Memory B cell (primary cell): ENCODE results near the gene PEAK3.

Experiments
- ATAC-seq: fragments of 150-1000 bp; cut with Tn5 transposase; 2 replicates; pipeline ENCODE4 v1.10.0; 2021; ENCODE audit warnings: low read depth, mild to moderate bottlenecking, moderate library complexity
- DNase-seq, 2 donors: peaks; one replicate each; pipeline ENCODE4 v3.0.0; 2022; ENCODE audit warnings: low spot score in 2 of 2
- H3K27ac Mint-ChIP-seq: one replicate; pipeline ENCODE4 v1.8.0; 2022; ENCODE audit warnings: mild to moderate bottlenecking, moderate library complexity, mixed read lengths
- H3K27me3 Mint-ChIP-seq: one replicate; pipeline ENCODE4 v1.8.0; 2022; ENCODE audit warnings: mixed read lengths
- H3K36me3 Mint-ChIP-seq: one replicate; pipeline ENCODE4 v1.8.0; 2022; ENCODE audit warnings: mild to moderate bottlenecking, mixed read lengths
- H3K4me1 Mint-ChIP-seq: one replicate; pipeline ENCODE4 v1.8.0; 2022; ENCODE audit warnings: mixed read lengths
- H3K4me3 Mint-ChIP-seq: one replicate; pipeline ENCODE4 v1.8.0; 2022; ENCODE audit warnings: mild to moderate bottlenecking, moderate library complexity, mixed read lengths
- H3K9me3 Mint-ChIP-seq: one replicate; pipeline ENCODE4 v1.8.0; 2022; ENCODE audit warnings: mixed read lengths

PEAK3 gene

DNA sequence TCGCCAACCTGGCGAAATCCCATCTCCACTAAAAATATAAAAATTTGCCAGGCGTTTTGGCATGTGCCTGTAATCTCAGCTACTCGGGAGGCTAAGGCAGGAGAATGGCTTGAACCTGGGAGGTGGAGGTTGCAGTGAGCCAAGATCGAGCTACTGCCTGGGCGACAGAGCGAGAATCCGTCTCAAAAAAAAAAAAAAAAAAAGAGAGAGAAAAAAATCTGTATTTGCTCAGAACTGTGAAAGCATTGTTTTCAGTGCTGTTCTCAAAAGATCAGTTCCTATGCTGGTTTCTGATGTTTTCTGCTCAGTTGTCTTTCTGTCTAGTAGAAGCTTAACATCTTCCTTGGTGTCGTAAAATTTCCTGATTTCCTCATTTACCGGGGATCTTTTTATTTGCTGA is 42.8 kb downstream of the PEAK3 start:
- H3K4me1 Mint-ChIP-seq: peaks cover 47% of the 10 kb centered on the region
- H3K27ac Mint-ChIP-seq: peak overlapping the region; percentile 35
- DNase-seq: no peak

DNA sequence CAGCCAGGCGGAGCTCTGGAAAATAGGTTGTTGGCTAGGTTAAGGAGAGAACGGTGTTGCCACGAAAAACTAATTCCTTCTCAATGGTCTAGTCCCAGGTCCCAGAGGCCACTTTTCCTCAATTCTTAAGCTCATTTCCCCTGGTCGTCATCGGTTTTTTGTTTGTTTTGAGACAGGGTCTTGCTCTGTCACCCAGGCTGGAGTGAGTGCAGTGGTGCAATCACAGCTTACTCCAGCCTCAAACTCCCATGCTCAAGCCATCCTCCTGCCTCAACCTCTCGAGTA is 44.2 kb downstream of the PEAK3 start:
- H3K4me3 Mint-ChIP-seq: peak overlapping the region; percentile 94
- H3K36me3 Mint-ChIP-seq: peaks cover 26% of the 10 kb centered on the region
- H3K4me1 Mint-ChIP-seq: peaks cover 54% of the 10 kb centered on the region
- H3K9me3 Mint-ChIP-seq: peaks cover 3% of the 10 kb centered on the region
- DNase-seq (no peak), ATAC-seq (no peak)
- H3K27me3 Mint-ChIP-seq: no peaks in the 10 kb centered on the region
- H3K27ac Mint-ChIP-seq: peak overlapping the region; percentile 97

More for the DNA sequence above, 42.8 kb downstream of the PEAK3 start:
- H3K27me3 Mint-ChIP-seq: no peaks in the 10 kb centered on the region
- H3K4me3 Mint-ChIP-seq: peak overlapping the region; percentile 65
- peaks cover 3% of the 10 kb centered on the region for H3K9me3 Mint-ChIP-seq
- ATAC-seq: no peak
- peaks cover 24% of the 10 kb centered on the region for H3K36me3 Mint-ChIP-seq

DNA sequence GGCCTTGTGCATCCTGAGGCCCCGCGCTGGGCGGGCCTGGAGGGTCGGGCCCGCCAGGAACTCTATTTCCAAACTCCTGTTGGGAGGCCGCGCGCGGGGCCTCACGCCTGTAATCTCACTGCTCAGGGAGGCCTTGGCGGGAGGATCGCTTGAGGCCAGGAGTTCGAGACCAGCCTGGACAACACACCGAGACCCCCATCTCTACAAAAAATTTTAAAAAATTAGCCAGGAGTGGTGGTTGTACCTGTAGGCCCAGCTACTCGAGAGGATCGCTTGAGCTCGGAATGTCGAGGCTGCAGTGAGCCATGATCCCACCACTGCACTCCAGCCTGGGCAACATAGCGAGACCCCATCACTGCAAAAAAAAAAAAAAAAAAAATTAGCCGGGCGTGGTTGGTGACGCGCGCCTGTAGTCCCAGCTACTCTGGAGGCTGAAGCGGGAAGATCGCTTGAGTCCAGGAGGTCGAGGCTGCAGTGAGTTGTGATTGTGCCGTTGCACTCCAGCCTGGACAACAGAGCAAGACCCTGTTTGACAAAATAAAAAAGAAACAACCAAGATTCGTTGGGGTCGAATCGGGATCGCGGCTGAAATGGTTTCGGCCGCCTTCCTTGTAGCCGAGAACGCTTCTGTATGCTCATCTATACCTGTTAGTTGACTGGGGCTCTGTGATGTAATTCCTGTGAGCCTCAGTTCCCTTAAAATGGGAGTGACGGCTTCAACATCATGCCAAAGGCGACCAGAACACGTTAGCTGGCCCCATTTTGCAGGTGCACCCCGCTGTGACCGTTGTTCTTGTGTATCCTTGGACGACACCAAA is 44.7 kb downstream of the PEAK3 start:
- Mint-ChIP-seq H3K9me3 (peaks cover 3% of the 10 kb centered on the region), H3K27ac (peak overlapping the region; percentile 97), H3K4me3 (peak overlapping the region; percentile 94), H3K4me1 (peaks cover 54% of the 10 kb centered on the region), H3K36me3 (peaks cover 23% of the 10 kb centered on the region), H3K27me3 (no peaks in the 10 kb centered on the region)
- ATAC-seq (no peak), DNase-seq (no peak)

DNA sequence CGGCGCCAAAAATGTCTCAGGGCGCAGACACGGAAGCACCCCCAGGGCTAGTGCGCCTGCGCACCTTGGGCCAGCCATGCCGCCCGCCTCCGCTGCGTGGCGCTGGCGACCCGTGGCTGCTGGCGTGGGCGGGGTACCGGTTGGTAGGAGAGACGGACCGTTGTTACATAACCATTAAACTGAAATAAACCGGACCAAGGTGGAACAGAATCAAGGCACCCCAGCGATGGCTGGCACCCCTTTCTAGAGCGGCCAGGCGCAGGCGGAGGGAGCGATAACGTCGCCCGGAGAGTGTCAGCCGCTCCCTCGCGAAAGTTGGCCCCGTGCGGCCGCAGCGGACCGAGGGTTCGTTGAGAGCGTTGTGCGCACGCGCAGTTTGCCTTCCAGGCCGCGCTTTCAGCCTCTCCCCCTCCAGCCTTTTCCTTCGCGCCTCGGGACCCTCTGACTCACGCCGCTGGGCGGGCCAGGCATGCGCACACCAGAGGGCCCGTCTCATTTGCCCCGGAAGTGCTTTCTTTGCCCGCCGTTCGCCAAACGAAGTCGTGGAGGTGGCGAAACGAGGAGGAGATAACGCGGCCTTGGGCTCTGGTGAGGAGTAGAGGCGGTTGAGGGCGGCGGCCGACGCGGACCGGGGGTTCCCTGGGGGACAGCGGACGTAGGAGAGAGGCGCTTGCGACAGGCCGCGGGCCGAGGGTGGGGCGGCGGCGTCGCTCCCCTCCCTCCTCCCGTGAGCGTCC is 45.5 kb downstream of the PEAK3 start, which contains the start of the genes PLEKHJ1 and SF3A2:
PLEKHJ1 (minus strand) TSS at position 16 of the 737 bp plus-strand sequence. CDS start 81 bp downstream, outside the sequence.
SF3A2 (plus strand) TSS at position 511 of the 737 bp plus-strand sequence. CDS start 6,595 bp downstream, outside the sequence.
- peak within 1 kb of the TSS; percentile 96 for H3K4me3 Mint-ChIP-seq
- peaks cover 3% of the 10 kb centered on the region for H3K9me3 Mint-ChIP-seq
- H3K27me3 Mint-ChIP-seq: no peaks in the 10 kb centered on the region
- peak; percentile 100 for DNase-seq
- H3K27ac Mint-ChIP-seq: peak within 1 kb of the TSS; percentile 97
- peaks cover 55% of the 10 kb centered on the region for H3K4me1 Mint-ChIP-seq
- peak; percentile 78 for ATAC-seq
- peaks cover 23% of the 10 kb centered on the region for H3K36me3 Mint-ChIP-seq

DNA sequence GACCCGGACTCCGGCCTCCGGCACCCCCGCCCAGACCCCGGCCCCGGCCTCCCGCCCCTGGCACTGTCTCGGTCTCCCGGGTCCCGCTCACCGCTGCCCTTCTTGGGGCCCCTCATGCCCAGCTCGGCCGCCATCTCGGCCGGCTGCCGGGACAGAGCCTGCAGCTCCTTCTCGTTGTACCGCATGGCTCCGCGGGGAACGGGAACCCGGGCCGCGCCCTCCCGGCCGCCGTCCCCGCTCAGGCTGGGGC is 46.0 kb downstream of the PEAK3 start:
- Mint-ChIP-seq H3K4me3 (peak overlapping the region; percentile 94), H3K9me3 (peaks cover 3% of the 10 kb centered on the region), H3K36me3 (peaks cover 20% of the 10 kb centered on the region), H3K27ac (peak overlapping the region; percentile 97), H3K4me1 (peaks cover 54% of the 10 kb centered on the region), H3K27me3 (no peaks in the 10 kb centered on the region)
- ATAC-seq (no peak), DNase-seq (no peak)

DNA sequence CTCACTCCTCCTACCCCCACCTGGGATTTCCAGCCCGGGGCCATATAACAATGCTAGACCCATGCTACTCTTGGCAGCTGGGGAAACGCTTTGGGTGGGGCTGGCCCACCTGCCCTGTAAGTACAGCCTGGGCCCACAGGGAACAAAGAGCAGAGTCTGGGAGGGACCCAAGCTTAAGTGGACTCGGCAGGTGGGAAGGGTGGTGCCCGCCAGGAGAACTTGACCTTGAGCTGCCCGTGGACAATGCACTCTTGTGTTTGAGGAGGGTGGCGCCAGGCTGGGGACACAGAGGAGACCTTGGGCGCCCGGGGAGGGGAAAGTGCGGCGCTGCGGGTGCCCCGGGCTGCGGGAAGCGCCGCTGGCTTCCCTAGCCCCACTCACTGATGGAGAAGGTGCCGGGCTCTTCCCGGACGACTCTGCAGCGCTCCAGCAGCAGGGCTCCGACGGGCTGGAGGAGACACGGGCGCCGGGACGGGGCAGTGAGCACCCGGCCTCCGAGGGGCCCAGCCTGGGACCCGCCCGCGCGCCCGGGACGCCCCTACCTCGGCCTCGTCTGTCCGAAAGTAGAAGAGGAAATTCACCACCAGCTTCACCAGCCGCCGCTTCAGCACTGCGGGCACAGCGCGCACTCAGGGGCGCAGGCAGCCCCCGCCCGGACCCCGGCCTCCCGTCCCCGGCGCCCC is 46.5 kb downstream of the PEAK3 start:
- peaks cover 18% of the 10 kb centered on the region for H3K36me3 Mint-ChIP-seq
- peaks cover 3% of the 10 kb centered on the region for H3K9me3 Mint-ChIP-seq
- ATAC-seq: peak; percentile 4
- peak in 1 of 2 donors; percentile 43 for DNase-seq
- peak overlapping the region; percentile 96 for H3K4me3 Mint-ChIP-seq
- peak overlapping the region; percentile 97 for H3K27ac Mint-ChIP-seq
- H3K4me1 Mint-ChIP-seq: peaks cover 49% of the 10 kb centered on the region
- H3K27me3 Mint-ChIP-seq: no peaks in the 10 kb centered on the region

DNA sequence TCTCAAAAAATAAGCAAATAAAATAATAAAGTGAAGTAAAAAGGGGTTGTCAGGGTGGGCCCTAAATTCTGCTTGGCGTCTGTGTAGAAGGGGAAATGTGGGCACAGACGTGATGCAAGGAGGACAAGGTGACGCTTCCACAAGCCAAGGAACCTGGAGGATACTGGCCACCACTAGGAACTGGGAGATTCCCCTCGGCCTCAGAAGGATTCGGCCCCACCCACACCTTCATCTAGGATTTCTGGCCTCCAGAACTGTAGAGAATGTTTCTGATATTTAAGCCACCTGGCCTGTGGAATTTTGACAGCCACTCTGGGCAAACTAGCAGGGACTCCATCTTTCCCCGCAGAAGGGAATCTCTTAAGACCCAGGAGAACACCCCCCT is 47.0 kb downstream of the PEAK3 start:
- Mint-ChIP-seq H3K4me1 (peaks cover 44% of the 10 kb centered on the region), H3K4me3 (peak overlapping the region; percentile 96), H3K36me3 (peaks cover 17% of the 10 kb centered on the region), H3K27ac (peak overlapping the region; percentile 94), H3K27me3 (no peaks in the 10 kb centered on the region), H3K9me3 (peaks cover 3% of the 10 kb centered on the region)
- DNase-seq: no peak
- ATAC-seq: no peak

DNA sequence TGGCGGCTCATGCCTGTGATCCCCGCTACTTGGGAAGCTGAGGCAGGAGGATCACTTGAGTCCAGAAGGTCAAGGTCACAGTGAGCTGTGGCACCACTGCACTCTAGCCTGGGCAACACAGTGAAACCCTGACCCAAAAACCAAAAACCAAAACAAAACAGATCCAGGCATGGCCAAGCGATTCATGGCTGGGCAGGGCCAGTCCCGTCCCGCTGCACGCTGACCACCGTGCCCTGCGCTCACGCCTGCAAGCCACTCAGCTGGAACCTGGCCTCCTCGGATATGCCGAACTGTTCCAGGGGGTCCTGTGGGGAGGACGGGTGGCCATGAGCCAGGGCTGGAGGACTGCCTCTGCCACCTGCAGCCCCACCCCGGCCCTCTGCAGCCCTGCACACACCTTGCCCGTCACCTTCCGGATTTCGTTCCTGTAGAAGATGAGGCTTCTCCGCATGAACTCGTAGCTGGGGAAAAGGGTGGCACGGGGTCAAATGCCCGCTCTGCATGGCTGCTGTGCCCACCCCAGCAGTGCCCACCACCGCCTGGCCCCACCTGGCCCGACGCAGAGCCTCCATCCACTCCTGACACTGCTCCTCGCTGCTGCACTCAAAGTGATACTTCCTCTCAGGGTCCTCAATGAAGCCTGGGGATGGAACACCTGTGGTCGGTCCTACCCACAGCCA is 48.2 kb downstream of the PEAK3 start:
- ATAC-seq (no peak), DNase-seq (no peak)
- H3K36me3 Mint-ChIP-seq: peaks cover 13% of the 10 kb centered on the region
- no peaks in the 10 kb centered on the region for H3K9me3 Mint-ChIP-seq
- peak overlapping the region; percentile 96 for H3K4me3 Mint-ChIP-seq
- peak overlapping the region; percentile 36 for H3K27ac Mint-ChIP-seq
- no peaks in the 10 kb centered on the region for H3K27me3 Mint-ChIP-seq
- H3K4me1 Mint-ChIP-seq: peaks cover 42% of the 10 kb centered on the region

DNA sequence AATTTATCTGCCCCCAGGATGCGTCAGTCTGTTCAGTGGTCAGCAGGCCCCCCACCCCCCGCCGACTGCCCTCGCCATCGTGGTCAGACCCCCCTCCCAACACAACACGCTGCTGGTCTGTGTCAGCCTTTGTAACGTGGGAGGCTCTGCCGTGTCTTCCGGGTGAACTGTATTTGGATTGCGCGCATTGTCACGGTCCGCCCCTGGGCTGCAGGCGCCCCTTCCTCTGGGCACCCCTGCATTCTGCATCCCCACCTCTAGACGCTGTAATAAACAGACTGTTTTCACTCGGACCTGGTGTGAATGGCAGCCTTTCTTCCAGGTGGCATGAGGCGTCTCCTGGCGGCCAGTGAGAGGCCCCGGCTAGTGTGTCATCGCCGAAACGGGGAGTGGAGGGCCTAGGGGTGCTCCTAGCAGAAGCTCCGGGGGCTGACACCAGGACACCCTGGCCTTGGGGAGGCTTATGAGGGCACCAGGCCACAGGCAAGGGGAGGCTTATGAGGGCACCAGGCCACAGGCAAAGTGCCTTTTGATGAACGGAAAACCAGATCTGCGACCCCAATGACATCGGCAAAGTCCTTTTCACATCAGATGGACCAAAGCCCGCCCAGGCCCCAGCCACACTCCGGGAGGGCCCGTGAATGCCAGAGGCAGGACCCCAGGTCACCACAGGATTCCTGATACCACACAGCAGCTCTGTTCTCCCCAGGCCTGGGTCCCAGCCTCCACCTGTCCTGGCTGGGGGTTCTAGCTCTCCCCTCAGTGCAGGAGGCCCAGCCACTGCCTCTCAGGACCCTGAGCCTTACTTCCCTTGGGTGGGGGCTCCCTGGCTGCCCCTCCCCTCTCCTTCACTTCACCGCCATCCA is 49.5 kb downstream of the PEAK3 start:
- peaks cover 9% of the 10 kb centered on the region for H3K36me3 Mint-ChIP-seq
- no peak for DNase-seq
- ATAC-seq: no peak
- H3K27me3 Mint-ChIP-seq: no peaks in the 10 kb centered on the region
- no peak overlapping the region for H3K27ac Mint-ChIP-seq
- no peaks in the 10 kb centered on the region for H3K9me3 Mint-ChIP-seq
- peaks cover 36% of the 10 kb centered on the region for H3K4me1 Mint-ChIP-seq
- no peak overlapping the region for H3K4me3 Mint-ChIP-seq

DNA sequence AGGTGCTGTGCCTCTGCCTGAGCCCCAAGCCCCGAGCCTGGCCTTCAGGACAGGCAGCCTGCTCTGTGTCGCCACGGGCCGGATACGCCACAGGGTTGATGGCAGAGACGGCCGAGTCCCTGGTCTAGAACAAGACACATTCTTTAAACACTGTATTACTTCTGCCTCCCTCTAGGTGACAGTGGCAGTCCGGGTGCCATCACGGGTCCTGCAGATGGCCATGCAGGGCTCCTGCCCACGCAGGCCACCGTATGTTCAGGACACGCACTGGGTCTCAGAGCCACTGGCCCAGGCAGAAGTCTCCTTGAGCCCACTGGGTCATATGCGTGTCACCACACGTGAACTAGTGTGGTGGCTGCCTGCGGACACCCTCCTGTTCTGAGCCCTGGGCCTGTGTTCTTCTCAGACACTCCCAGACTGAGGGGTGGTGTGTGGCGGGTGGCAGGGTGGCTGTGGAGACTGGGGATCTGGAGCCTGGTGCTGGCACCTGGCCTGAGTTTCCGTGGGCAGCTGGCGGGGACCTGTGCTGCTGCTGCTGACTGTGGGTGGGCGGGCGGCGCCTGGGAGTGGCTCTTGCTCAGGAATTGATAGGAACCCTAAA is 50.3 kb downstream of the PEAK3 start:
- no peak for DNase-seq
- no peak overlapping the region for H3K27ac Mint-ChIP-seq

DNA sequence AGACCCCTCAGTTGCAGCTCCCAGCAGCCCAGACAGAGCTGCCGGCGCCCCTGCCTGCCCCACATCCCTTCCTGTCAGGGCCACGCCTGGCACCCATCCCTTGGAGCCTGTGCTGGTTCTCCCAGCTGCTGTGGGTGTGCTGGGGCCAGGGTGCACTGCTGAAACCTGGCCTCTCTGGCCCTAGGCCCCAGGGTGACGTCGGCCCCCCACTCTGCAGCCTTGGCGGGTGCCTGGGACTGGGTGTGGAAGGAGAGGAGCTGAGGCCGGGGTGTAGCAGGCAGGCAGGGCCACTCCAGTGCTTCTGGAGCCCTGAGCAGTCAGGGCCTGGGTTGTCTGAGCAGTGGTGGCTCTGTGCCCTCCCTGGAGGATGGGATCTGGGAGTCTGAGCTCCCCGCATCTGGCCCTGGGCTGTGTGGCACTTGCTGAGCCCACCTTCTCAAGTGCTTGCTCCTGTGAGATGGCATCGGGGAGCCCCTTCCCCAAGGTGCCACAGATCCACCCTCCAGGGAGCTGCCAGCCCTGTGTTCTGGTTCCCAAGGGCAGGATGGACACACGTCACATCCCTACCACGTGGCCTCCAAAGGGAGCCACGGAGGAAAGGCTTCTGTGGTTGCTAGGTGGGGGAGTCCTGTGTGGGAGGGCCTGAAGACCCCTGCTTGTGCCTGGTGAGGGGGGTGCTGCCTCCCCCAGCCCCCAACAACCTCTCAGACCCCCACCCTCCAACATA is 51.0 kb downstream of the PEAK3 start:
- H3K27ac Mint-ChIP-seq: no peak overlapping the region
- H3K27me3 Mint-ChIP-seq: no peaks in the 10 kb centered on the region
- H3K4me3 Mint-ChIP-seq: no peak overlapping the region
- peaks cover 32% of the 10 kb centered on the region for H3K4me1 Mint-ChIP-seq
- DNase-seq (no peak), ATAC-seq (no peak)
- peaks cover 9% of the 10 kb centered on the region for H3K36me3 Mint-ChIP-seq
- H3K9me3 Mint-ChIP-seq: no peaks in the 10 kb centered on the region

More for the DNA sequence above, 50.3 kb downstream of the PEAK3 start:
- ATAC-seq: no peak
- no peaks in the 10 kb centered on the region for H3K27me3 Mint-ChIP-seq
- no peaks in the 10 kb centered on the region for H3K9me3 Mint-ChIP-seq
- H3K4me3 Mint-ChIP-seq: no peak overlapping the region
- peaks cover 37% of the 10 kb centered on the region for H3K4me1 Mint-ChIP-seq
- H3K36me3 Mint-ChIP-seq: peaks cover 11% of the 10 kb centered on the region

DNA sequence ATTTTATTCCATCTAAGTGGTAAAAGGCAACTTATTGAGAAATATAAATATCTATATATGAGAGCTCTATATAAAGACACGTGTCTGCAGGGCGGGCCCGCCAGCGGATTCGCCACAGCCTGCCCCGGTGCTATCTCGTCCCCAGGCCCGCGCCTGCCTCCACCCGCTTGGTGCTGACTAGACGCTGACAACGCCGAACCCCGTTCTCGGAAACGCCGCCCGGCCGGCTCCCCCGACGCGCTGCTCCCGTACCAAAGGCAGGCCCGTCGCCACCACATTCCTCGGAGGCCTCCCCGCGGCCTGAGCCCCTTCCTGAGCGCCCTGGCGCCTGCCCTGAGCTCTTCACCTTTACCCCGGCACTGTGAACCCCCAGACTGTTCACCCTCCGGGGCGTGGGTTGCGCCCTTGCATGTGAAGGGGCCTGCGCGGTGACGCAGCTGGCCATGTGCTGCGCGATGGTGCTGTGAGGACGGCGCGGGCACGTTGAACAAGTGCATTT is 51.9 kb downstream of the PEAK3 start:
- Mint-ChIP-seq H3K9me3 (no peaks in the 10 kb centered on the region), H3K27ac (no peak overlapping the region), H3K4me3 (no peak overlapping the region), H3K36me3 (peaks cover 13% of the 10 kb centered on the region), H3K4me1 (peaks cover 31% of the 10 kb centered on the region), H3K27me3 (no peaks in the 10 kb centered on the region)
- DNase-seq: no peak
- no peak for ATAC-seq
